ENCODE measurements around the gene SPTBN4.
A peak's percentile ranks its signal among the peaks of the same experiment; 100 is the strongest.
"Not testable (repeated sequence)": the region's sequence is repeated elsewhere in the genome, so short reads cannot be mapped to it uniquely, and the experiment has no call there.

Gene SPTBN4

DNA sequence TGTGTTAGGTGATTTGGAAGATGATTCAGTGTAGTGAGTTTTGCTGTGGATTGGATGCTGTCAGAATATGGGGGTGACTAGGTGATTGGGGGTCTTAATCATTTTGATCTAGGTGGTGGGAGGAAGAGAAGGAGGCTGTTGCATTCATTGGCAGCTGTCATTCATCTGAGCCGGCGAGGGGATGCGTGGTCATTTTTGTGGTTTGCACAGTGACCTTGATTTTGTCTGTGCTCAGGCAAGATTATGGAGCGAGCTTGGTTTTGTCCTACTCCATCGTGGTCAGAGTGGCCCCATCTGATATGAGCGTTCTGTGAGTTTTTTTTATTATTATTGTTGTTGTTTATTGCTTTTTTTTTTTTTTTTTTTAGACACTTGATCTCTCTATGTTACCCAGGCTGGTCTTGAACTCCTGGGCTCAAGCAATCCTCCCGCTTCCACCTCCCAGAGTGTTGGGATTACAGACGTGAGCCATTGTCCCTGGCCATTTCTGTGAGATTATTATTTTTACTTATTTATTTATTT lies 42.0 kb downstream of the SPTBN4 start:
- DNase-seq = no peak

GRCh38 chr19:40510526-40511115 lies 43.8 kb downstream of the SPTBN4 start:
- no peak for DNase-seq

GRCh38 chr19:40511487-40511886 lies 44.7 kb downstream of the SPTBN4 start:
- no peak for DNase-seq

DNA sequence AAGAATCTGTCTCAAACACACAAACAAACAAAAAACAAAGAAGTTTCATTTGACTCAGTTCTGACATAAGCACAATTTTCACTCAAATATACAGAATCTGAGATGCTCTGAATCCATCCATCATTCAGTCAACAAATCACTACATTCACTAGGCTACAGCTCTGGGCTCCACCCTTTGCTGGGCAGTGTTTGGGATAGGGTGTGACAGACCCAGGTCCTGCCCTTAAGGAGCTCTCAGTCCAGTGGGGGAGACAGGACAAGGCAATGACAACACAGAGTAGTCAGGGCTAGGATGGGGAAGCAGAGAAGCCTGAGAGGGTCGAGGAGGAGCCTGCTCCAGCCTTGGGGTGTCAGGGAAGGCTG lies 45.3 kb downstream of the SPTBN4 start:
- no peak for DNase-seq

DNA sequence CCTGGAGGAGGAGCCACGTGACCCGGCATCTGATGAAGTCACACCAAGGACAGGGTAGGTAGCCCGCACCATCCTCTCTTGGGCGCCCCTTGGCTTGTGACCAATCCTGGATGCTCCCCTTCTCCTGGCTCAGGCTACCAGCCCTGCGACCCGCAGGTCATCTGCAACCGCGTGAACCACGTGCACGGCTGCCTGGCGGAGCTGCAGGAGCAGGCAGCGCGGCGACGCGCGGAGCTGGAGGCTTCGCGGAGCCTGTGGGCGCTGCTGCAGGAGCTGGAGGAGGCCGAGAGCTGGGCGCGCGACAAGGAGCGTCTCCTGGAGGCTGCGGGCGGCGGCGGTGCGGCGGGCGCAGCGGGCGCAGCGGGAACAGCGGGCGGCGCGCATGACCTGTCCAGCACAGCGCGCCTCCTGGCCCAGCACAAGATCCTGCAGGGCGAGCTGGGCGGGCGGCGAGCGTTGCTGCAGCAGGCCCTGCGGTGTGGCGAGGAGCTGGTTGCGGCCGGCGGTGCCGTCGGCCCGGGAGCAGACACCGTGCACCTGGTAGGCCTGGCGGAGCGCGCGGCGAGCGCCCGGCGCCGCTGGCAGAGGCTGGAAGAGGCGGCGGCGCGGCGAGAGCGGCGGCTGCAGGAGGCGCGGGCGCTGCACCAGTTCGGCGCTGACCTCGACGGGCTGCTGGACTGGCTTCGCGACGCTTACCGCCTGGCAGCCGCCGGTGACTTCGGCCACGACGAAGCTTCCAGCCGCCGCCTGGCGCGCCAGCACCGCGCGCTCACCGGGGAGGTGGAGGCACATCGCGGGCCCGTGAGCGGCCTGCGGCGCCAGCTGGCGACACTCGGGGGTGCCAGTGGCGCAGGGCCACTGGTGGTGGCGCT lies 45.9 kb downstream of the SPTBN4 start:
- DNase-seq = no peak

DNA sequence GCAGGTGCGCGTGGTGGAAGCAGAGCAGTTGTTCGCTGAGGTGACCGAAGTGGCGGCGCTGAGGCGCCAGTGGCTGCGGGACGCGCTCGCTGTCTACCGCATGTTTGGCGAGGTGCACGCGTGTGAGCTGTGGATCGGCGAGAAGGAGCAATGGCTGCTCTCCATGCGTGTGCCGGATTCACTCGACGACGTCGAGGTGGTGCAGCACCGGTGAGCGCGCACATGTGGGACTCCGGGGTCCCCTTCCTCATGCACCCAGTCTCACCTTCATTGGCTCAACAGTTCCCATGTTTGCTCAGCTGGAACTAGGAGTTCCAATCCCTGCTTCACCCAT lies 46.5 kb downstream of the SPTBN4 start:
- no peak for DNase-seq

- no peak for DNase-seq
Measured at GRCh38 chr19:40513741-40514315, 47.0 kb downstream of the SPTBN4 start.

- DNase-seq = no peak
Measured at GRCh38 chr19:40517248-40517647, 50.4 kb downstream of the SPTBN4 start.

DNA sequence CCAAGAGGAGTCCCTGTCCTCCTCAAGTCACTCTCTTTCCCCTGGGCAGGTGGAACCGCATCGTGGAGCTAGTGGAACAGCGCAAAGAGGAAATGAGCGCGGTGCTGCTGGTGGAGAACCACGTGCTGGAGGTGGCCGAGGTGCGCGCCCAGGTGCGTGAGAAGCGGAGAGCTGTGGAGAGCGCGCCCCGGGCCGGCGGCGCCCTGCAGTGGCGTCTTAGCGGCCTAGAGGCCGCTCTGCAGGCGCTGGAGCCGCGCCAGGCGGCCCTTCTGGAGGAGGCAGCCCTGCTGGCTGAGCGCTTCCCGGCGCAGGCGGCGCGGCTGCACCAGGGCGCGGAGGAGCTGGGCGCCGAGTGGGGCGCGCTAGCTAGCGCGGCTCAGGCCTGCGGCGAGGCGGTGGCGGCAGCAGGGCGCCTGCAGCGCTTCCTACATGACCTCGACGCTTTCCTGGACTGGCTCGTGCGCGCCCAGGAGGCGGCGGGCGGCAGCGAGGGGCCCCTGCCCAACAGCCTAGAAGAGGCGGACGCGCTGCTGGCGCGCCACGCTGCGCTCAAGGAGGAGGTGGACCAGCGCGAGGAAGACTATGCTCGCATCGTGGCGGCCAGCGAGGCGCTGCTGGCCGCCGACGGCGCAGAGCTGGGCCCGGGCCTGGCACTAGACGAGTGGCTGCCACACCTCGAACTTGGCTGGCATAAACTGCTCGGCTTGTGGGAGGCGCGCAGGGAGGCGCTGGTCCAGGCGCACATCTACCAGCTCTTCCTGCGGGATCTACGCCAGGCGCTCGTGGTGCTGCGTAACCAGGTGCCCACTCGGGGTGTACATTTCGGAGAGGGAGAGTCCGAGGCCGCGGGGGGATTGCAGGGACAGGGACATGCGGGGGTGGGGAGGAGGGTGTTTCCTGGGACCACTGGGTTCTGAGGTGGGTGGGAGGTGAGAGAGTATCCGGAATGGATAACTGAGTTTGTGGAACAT lies 52.8 kb downstream of the SPTBN4 start:
- no peak for DNase-seq

DNA sequence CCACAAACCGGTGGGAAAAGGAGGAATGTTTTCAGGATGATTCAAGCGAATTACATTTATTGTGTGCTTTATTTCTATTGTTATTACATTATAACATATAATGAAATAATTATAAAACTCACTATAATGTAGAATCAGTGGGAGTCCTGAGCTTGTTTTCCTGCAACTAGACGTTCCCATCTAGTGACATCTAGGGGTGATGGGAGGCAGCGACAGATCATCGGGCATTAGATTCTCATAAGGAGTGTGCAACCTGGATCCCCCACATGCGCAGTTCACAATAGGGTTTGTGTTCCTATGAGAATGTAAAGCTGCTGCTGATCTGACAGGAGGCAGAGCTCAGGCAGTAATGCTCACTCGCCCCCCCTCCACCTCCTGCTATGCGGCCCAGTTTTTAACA lies 54.5 kb downstream of the SPTBN4 start:
- DNase-seq = no peak

- not testable (repeated sequence) for DNase-seq
Measured at GRCh38 chr19:40521900-40522299, 55.1 kb downstream of the SPTBN4 start.

DNA sequence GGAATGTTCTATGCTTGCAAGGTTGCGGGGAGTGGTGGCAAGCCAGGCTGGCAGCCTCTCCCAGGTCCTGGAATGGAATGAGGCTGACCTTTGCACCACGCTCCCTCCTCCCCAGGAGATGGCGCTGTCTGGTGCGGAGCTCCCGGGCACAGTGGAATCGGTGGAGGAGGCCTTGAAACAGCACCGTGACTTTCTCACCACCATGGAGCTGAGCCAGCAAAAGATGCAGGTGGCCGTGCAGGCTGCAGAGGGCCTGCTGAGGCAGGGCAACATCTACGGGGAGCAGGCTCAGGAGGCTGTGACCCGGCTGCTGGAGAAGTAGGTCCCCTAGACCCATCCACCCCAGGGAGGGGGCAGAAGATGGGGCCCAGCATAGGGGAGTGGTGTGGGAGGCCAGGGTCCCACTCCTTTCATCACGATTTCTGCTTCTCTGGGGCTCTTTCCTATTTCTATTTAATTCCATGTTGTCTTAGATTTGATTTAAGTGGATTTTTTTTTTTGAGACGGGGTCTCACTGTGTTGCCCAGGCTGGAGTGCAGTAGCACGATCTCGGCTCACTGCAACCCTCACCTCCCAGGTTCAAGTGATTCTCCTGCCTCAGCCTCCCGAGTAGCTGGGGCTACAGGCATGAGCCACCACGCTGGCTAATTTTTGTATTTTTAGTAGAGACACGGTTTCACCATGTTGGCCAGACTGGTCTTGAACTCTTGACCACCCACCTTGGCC lies 56.7 kb downstream of the SPTBN4 start:
- DNase-seq = no peak

GRCh38 chr19:40524133-40524549 lies 57.3 kb downstream of the SPTBN4 start:
- DNase-seq = no peak

DNA sequence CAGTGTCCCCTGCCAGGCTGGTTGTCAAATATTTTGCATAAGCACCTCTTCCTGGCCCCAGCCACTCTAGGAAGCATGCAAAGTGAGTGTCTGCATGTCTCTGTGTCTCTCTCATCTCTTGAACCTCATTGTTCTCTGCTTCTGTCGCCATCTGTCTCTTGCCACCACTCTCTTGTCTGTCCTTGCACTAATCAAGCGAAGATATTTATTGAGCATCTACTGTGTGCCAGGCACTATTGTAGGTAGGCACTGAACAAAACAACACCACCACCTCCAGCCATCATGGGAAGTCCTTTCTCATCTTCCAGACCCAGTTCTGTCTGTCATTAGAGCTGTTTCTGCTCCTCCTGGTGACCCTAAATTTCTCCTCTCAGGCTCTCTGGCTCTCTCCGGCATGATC lies 57.9 kb downstream of the SPTBN4 start:
- DNase-seq = no peak

DNA sequence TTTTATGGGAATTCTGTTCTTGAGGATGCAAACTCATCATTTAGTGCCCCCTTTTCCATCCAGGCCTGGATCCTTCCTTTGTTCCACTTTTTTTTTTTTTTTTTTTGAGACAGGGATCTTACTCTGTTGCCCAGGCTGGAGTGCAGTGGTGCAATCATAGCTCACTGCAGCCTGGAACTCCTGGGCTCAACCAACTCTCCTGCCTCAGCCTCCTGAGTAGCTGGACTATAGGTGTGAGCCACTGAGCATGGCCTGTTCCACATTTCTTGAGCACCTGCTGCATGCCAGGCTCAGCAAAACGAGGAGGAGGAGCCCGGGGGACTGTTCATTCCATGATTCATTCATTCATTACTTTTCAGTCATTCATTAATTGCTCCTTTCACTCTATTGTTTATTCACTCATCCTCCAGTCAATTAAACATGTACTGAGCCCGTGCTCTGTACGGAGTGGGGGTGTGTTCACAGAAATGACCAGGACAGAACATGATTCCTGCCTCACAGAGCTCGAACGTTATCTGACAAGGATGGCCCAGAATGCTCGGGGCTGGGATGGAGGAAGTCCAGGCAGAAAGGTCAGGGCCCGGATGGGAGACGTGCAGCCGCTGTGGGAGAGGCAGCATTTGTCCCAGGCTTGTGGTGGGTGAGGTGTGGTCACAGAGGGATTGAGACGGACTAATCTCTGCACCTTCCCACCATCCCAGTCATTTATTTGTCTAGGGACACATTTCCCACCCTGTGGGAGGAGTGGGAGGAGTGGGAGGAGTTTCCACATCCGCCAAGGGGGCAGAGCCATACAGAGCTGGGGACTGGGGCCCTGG lies 58.6 kb downstream of the SPTBN4 start:
- no peak for DNase-seq

GRCh38 chr19:40528078-40528477 lies 61.3 kb downstream of the SPTBN4 start:
- DNase-seq = no peak

- no peak for DNase-seq
Measured at GRCh38 chr19:40528533-40529092, 61.8 kb downstream of the SPTBN4 start.

DNA sequence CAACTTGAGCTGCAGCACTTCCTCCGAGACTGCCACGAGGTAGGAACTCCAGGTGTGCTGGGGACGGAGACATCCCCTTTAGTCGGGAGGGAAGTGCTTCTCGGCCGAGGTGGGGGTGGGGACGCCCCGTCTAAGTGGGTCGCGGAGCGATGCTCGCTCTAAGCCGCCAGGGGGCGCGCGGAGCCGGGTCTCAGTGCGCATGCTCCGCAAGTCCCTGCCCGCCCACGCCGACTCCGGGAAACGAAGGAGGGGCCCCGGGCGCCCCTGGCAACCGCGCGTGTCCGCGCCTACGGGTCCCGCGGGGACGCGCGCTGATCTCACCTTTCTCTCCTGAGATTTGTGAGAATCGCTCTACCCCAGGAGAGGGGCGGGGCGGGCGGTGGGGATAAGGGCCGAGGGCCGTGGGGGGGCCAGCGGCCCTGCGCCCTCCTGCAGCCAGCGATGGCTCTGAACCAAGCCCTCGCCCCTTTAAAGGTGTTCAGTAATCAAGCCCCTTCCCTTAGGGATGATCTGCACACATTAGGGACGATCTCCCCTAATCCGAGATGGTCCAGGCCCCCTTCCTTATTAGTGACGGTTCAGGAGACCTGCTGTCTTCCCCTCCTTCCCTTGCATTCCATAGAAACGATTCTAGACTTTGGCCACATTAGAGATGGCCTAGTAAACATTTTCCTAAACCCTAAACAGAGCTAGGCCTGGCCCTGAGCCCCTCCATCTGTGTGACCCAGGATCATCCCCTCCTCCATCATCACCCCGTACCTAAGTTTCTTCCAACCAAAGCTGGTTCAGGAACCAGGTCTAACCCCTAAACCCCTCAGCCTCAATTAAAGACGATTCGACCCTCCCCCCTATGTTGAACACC lies 62.5 kb downstream of the SPTBN4 start:
- DNase-seq = peak; percentile 84 to 90 (median 88)

DNA sequence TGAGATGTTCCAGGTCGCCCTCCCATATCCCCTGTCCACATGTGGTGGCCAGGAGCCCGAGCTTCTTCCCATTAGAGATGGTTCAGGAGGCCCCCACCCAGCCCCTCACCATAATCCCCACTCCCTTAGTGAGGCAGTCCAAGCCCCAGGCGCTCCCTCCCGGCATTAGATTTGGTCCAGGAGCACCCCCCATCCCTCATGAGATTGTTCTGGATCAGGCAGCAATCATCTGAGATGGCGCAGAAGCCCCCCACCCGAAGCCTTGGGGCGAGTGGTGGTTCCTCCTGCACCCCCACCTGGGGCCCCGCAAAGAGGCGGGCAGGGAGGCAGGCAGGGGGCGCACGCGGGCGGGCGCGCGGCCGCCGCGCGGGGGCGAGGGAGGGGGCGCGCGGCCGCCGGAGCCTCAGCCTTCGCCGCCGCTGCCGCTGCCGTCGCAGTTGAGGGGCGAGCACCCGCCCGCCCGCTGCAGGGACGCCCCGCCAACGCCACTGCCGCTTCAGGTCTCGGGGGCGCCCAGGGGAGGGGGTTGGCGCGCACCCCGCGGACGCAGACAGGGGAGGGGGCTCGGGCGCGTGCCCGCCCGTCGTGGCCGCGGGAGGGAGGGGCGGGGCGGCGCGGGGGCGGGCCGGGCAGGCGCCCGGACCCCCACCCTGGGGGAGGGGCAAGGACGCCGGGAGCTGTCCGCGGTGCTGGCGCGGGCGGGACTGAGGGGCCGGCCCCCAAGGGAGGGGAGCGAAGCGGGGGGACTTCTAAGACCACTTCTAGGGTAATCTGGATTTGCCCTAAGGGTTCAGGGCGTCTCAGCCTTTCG lies 63.5 kb downstream of the SPTBN4 start:
- peak in 2 of 4 experiments; percentile 12 to 32 for DNase-seq

All from activated naive CD4-positive, alpha-beta T cell (primary cell).